Measurements from ENCODE around the gene SCAMP5. TPM values are rescaled to one million over a fixed set of nuclear protein-coding genes. Genes with fewer than 3 reads are reported as not detected.

Gene SCAMP5
- total and polyA plus RNA-seq, 2 of the 13 experiments (the other 11 are each of a cell fraction or from before 2014, with no cell fraction given): 34.3 to 49.0 TPM

GRCh38 chr15:75043509-75044257 lies 48.3 kb downstream of the SCAMP5 start (continued):
- TF ChIP-seq PRDM15 (CRISPR knock-in tag; IDR thresholded peaks at IDR 0.05) (no peak), ZBTB49 (CRISPR knock-in tag; IDR thresholded peaks at IDR 0.05; ENCODE audit: borderline replicate concordance) (no peak), ZC3H4 (CRISPR knock-in tag; IDR thresholded peaks at IDR 0.05; ENCODE audit: borderline replicate concordance) (no peak), ZBTB42 (CRISPR knock-in tag; IDR thresholded peaks at IDR 0.05) (peak; percentile 96), ZNF430 (CRISPR knock-in tag; IDR thresholded peaks at IDR 0.05) (no peak; the same call in 1 of the 2 replicates), DMAP1 (CRISPR knock-in tag; IDR thresholded peaks at IDR 0.05) (no peak; the same call in 1 of the 2 replicates), ZNF354B (CRISPR knock-in tag; IDR thresholded peaks at IDR 0.05) (no peak), KAT7 (CRISPR knock-in tag; IDR thresholded peaks at IDR 0.05; ENCODE audit: borderline replicate concordance) (no peak), ZKSCAN8 (CRISPR knock-in tag; IDR thresholded peaks at IDR 0.05; ENCODE audit: borderline replicate concordance) (no peak), ZBTB20 (CRISPR knock-in tag; IDR thresholded peaks at IDR 0.05; ENCODE audit: borderline replicate concordance, low read depth) (peak; percentile 42; the same call in 1 of the 2 replicates), CHD4 (IDR thresholded peaks at IDR 0.05; ENCODE audit: borderline replicate concordance, low read length) (no peak), EP300 (IDR thresholded peaks at IDR 0.05; ENCODE audit: low read depth in 2 of 2, low read length in 2 of 2) (peak in 1 of 2 experiments; percentile 74; a peak in 2 of 4 replicates), EP300 (CRISPR knock-in tag; IDR thresholded peaks at IDR 0.05; ENCODE audit: borderline replicate concordance) (peak; percentile 74), FOSL2 (CRISPR knock-in tag; IDR thresholded peaks at IDR 0.05) (peak; percentile 84), ZNF280B (CRISPR knock-in tag; IDR thresholded peaks at IDR 0.05; ENCODE audit: borderline replicate concordance) (no peak), SMAD1 (CRISPR knock-in tag; IDR thresholded peaks at IDR 0.05; ENCODE audit: borderline replicate concordance, low read depth) (no peak)
- TF ChIP-seq, protein P1, sequence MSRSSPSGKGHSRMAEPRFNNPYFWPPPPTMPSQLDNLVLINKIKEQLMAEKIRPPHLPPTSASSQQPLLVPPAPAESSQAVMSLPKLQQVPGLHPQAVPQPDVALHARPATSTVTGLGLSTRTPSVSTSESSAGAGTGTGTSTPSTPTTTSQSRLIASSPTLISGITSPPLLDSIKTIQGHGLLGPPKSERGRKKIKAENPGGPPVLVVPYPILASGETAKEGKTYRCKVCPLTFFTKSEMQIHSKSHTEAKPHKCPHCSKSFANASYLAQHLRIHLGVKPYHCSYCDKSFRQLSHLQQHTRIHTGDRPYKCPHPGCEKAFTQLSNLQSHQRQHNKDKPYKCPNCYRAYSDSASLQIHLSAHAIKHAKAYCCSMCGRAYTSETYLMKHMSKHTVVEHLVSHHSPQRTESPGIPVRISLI (CRISPR knock-in tag; IDR thresholded peaks at IDR 0.05; ENCODE audit: borderline replicate concordance): peak; percentile 39; the same call in 1 of the 2 replicates
- TF ChIP-seq, protein P2, sequence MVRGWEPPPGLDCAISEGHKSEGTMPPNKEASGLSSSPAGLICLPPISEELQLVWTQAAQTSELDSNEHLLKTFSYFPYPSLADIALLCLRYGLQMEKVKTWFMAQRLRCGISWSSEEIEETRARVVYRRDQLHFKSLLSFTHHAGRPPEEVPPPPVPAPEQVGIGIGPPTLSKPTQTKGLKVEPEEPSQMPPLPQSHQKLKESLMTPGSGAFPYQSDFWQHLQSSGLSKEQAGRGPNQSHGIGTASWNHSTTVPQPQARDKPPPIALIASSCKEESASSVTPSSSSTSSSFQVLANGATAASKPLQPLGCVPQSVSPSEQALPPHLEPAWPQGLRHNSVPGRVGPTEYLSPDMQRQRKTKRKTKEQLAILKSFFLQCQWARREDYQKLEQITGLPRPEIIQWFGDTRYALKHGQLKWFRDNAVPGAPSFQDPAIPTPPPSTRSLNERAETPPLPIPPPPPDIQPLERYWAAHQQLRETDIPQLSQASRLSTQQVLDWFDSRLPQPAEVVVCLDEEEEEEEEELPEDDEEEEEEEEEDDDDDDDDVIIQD (CRISPR knock-in tag; IDR thresholded peaks at IDR 0.05; ENCODE audit: low read depth): peak; percentile 50; the same call in 1 of the 2 replicates

All from HepG2 (cell line).